Hepatocyte (in vitro differentiated cells): ENCODE results near the gene RNLS.

Source experiments
- EZH2 ChIP-seq: fragments of 200-600 bp; sonication (generic); IDR thresholded peaks from 2 replicates; pipeline ENCODE4 v1.6.1; 2016; ENCODE audit warnings: antibody characterized with exemption, mild to moderate bottlenecking, borderline replicate concordance
- EZH2phosphoT487 ChIP-seq: fragments of 200-600 bp; sonication (generic); IDR thresholded peaks from one replicate; pipeline ENCODE4 v1.6.1; 2018; ENCODE audit warnings: antibody characterized with exemption, mild to moderate bottlenecking, low read depth, moderate library complexity; ENCODE audit not compliant: unreplicated experiment, severe bottlenecking
- TF ChIP-seq, protein P1 (sequence below): fragments of 200-600 bp; sonication (generic); IDR thresholded peaks from 2 replicates; pipeline ENCODE4 v1.5.1; 2016; ENCODE audit warnings: antibody characterized with exemption, mild to moderate bottlenecking; ENCODE audit not compliant: poor library complexity

DNA sequence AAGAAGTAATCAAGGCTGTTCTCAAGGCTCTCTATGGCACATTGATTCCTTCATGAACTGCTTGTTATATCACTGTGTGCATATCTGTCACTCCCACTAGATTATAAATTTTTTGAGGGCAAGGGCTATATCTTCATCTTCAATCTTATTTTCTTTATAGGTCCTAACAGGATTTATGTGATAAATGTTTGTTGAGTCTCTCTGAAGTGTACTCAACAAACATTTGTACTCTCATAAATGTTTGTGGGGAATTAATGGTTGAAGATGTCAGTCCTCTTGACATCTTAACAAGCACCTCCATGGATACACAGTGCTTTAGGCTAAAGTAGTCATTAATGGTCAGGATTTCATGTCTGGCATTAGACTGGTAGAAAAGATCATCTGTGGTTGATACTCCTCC, 143.2 kb downstream of the RNLS start:
- TF ChIP-seq, protein P1, sequence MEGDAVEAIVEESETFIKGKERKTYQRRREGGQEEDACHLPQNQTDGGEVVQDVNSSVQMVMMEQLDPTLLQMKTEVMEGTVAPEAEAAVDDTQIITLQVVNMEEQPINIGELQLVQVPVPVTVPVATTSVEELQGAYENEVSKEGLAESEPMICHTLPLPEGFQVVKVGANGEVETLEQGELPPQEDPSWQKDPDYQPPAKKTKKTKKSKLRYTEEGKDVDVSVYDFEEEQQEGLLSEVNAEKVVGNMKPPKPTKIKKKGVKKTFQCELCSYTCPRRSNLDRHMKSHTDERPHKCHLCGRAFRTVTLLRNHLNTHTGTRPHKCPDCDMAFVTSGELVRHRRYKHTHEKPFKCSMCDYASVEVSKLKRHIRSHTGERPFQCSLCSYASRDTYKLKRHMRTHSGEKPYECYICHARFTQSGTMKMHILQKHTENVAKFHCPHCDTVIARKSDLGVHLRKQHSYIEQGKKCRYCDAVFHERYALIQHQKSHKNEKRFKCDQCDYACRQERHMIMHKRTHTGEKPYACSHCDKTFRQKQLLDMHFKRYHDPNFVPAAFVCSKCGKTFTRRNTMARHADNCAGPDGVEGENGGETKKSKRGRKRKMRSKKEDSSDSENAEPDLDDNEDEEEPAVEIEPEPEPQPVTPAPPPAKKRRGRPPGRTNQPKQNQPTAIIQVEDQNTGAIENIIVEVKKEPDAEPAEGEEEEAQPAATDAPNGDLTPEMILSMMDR: no peak
- TF ChIP-seq EZH2phosphoT487: no peak
- TF ChIP-seq EZH2: no peak
